Astrocyte of the spinal cord (primary cell): ENCODE results near the gene TBL2.
"Not testable (repeated sequence)": the region's sequence is repeated elsewhere in the genome, so short reads cannot be mapped to it uniquely, and the experiment has no call there.

Experiments used
- DNase-seq: peaks from one replicate; pipeline ENCODE4 v3.0.0; 2011; ENCODE audit warnings: low read depth, low spot score
- H3K4me3 ChIP-seq: 2 replicates; pipeline ENCODE4 v1.5.1; 2011; ENCODE audit warnings: low read depth, mild to moderate bottlenecking, low read length, moderate library complexity
- CTCF ChIP-seq: IDR thresholded peaks from 2 replicates; pipeline ENCODE4 v1.5.1; 2012; ENCODE audit warnings: low read depth, mild to moderate bottlenecking, low read length, inconsistent platforms
- in situ Hi-C: cut with HindIII; loops from 2 replicates; pipeline ENCODE4 v1.10.0; 2017; ENCODE audit warnings: low sequenced_read_pairs

Gene TBL2

DNA sequence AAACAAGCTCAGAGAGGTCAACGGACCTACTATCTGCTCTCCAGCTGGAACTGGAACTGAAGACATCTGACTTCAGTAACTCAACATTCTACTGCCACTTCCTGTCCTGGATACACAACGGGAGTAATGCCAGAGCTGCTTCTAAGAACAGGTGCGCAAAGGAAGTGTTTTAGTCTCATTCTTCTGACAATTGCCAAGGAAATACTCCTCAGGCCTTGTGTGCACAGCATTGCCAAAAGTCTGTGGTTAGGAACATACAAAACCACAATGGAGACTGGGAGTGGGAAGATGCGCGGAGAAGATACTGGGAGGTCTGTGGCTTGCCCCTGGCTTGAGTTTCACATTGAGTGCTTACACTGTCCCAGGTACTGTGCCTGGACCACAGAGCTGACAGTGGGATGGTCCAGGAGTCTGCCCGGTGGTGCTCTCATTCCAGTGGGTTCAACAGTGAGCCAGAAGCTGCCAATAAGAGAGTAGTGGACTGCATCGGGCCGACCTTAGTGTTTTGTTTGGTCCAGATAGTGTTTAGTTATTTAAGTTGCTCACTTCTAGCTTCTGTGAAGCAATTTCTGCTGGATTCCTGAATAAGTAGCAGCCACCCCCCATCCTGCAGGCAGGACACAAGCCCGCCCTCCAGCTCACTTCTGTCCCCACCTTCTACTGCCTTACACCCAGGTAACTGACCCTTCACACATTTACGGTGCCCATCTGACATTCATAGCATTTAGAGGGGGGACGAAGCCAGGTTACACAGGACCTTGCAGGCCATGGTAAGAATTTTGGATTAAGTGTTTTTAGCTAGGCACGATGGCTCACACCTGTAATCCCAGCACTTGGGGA lies 10.3 kb downstream of the TBL2 start:
- in situ Hi-C loops, result no loop called here
- no peak for TF ChIP-seq CTCF
- no peak for DNase-seq
- H3K4me3 ChIP-seq, result no peak overlapping the region

DNA sequence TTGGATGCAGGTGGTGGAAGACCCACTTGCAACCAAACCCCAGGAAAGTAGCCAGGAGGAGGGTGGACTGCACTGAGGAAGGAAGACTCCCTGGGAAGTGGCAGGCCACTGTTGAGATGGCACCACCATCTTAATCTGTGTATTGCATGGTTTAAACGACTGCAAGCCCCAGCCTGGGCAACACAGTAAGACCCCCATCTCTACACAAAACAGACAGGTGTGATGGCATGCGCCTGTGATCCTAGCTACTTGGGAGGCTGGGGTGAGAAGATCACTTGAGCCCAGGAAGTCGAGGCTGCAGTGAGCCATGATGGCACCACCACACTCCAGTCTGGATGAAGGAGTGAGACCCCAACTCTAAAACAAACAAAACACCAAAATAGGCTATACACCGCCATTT lies 11.2 kb downstream of the TBL2 start:
- H3K4me3 ChIP-seq, result no peak overlapping the region
- in situ Hi-C loops, result no loop called here
- DNase-seq, result no peak
- TF ChIP-seq CTCF, result no peak

DNA sequence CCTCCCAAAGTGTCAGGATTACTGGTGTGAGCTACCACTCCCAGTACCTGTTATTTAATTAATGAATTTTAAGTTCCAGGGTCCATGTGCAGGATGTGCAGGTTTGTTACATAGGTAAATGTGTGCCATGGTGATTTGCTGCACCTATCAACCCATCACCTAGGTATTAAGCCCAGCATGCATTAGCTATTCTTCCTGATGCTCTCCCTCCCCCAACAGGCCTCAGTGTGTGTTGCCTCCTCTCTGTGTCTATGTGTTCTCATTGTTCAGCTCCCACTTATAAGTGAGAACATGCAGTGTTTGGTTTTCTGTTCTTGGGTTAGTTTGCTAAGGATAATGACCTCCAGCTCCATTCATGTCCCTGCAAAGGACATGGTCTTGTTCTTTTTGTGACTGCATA lies 11.9 kb downstream of the TBL2 start:
- DNase-seq, in situ Hi-C loops, H3K4me3 ChIP-seq: not testable (repeated sequence)

- TF ChIP-seq CTCF, result no peak
- in situ Hi-C loops, result no loop called here
- H3K4me3 ChIP-seq, result no peak overlapping the region
- no peak for DNase-seq
These were observed 12.6 kb downstream of the TBL2 start for GRCh38 chr7:73565675-73566340.

DNA sequence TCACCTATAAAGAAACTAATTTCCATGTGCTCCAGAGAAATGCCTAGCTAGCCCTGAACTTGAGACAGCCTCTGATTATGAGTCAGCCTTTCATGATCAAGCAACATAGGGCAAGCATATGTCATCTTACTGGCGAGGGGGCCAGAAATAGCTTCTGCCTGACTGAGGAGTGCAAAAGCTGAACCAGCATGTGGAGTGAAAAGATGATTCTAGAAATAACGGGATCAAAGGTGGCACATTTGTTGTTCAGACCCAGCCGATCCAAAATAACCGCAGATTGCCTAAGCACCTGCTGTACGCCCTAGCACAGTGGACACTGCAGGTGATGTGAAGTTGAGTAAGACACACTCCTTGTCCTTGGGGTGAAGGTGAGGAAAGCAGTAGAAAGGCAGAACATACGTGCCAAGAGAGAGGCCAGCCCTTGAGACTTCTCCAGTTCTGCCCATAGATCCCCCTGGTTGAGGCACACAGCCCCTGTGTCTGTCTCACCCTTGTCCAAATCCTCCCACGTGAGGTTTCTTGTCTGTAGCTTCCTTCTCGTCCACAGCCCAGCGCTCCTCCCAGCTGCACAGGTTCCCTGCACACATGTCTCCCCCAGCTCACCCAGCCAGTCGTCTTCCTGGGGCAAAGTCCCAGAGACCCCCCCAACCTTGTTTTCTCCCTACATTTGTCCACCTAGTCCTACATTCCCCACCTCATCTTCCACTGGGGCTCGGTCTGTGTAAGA lies 18.1 kb downstream of the TBL2 start:
- TF ChIP-seq CTCF, result no peak
- peak; percentile 80 for DNase-seq
- in situ Hi-C loops, result no loop called here
- H3K4me3 ChIP-seq, result no peak overlapping the region

GRCh38 chr7:73557397-73558257 lies 20.8 kb downstream of the TBL2 start, which contains the start of gene BCL7B:
TSS of gene BCL7B (minus strand) at chr7:73557690. CDS start at chr7:73557578, 112 bp downstream.
- TF ChIP-seq CTCF, result no peak
- peak within 1 kb of the TSS; percentile 84 for H3K4me3 ChIP-seq
- in situ Hi-C loops, result no loop called here
- peak; percentile 50 for DNase-seq
